ENCODE data around the gene TAS2R8.

- TF ChIP-seq CTCF (IDR thresholded peaks at IDR 0.05) (no peak), POLR2A (IDR thresholded peaks at IDR 0.05) (no peak)
Measured at GRCh38 chr12:10849425-10849878, 42.4 kb upstream of the TAS2R8 start, which contains the start of gene PRR4.
